ENCODE results near the gene SPATA18.

Gene SPATA18

GRCh38 chr4:52012651-52013050 lies 38.5 kb upstream of the SPATA18 start:
- no peak for DNase-seq (ENCODE audit: low spot score)
- no peak for TF ChIP-seq CTCF (IDR thresholded peaks at IDR 0.05; ENCODE audit: extremely low read depth, insufficient read depth, missing control alignments)
- in situ Hi-C loops (cut with MboI; ENCODE audit: low pct_unique_long_range_greater_than_20kb, low sequenced_read_pairs, unreplicated experiment): no loop called here

GRCh38 chr4:52014903-52015302 lies 36.2 kb upstream of the SPATA18 start:
- in situ Hi-C loops (cut with MboI; ENCODE audit: low pct_unique_long_range_greater_than_20kb, low sequenced_read_pairs, unreplicated experiment): no loop called here
- no peak for DNase-seq (ENCODE audit: low spot score)
- TF ChIP-seq CTCF (IDR thresholded peaks at IDR 0.05; ENCODE audit: extremely low read depth, insufficient read depth, missing control alignments): no peak

- in situ Hi-C loops (cut with MboI; ENCODE audit: low pct_unique_long_range_greater_than_20kb, low sequenced_read_pairs, unreplicated experiment): no loop called here
- DNase-seq (ENCODE audit: low spot score): no peak
- TF ChIP-seq CTCF (IDR thresholded peaks at IDR 0.05; ENCODE audit: extremely low read depth, insufficient read depth, missing control alignments): no peak
Observed at GRCh38 chr4:52015366-52015765, 35.7 kb upstream of the SPATA18 start.

- in situ Hi-C loops (cut with MboI; ENCODE audit: low pct_unique_long_range_greater_than_20kb, low sequenced_read_pairs, unreplicated experiment): no loop called here
- DNase-seq (ENCODE audit: low spot score): no peak
- TF ChIP-seq CTCF (IDR thresholded peaks at IDR 0.05; ENCODE audit: extremely low read depth, insufficient read depth, missing control alignments): no peak
Observed at GRCh38 chr4:52016981-52017380, 34.1 kb upstream of the SPATA18 start.

- in situ Hi-C loops (cut with MboI; ENCODE audit: low pct_unique_long_range_greater_than_20kb, low sequenced_read_pairs, unreplicated experiment): no loop called here
- TF ChIP-seq CTCF (IDR thresholded peaks at IDR 0.05; ENCODE audit: extremely low read depth, insufficient read depth, missing control alignments): no peak
- DNase-seq (ENCODE audit: low spot score): no peak
Observed at GRCh38 chr4:52017814-52018213, 33.3 kb upstream of the SPATA18 start.

- in situ Hi-C loops (cut with MboI; ENCODE audit: low pct_unique_long_range_greater_than_20kb, low sequenced_read_pairs, unreplicated experiment): loop anchor here (10.0 kb wide), 1 partner anchor 125 kb away; no protein-coding TSS in a partner anchor
- TF ChIP-seq CTCF (IDR thresholded peaks at IDR 0.05; ENCODE audit: extremely low read depth, insufficient read depth, missing control alignments): no peak
- DNase-seq (ENCODE audit: low spot score): no peak
Observed at GRCh38 chr4:52019936-52020657, 31.0 kb upstream of the SPATA18 start, which contains the start of gene LRRC66. LRRC66 (minus strand) TSS chr4:52020363; CDS start chr4:52017613, 2,750 bp downstream.
